B cell (primary cell): ENCODE results near the gene OR11H7.
"Not testable (repeated sequence)": the region's sequence is repeated elsewhere in the genome, so short reads cannot be mapped to it uniquely, and the experiment has no call there.

ENCODE experiments used
- EZH2 ChIP-seq: IDR thresholded peaks from 2 replicates; pipeline ENCODE4 v1.6.1; 2012; ENCODE audit warnings: borderline replicate concordance, low read depth, mild to moderate bottlenecking, moderate library complexity, low read length; ENCODE audit not compliant: insufficient read depth, poor library complexity, severe bottlenecking
- TF ChIP-seq, protein P1 (sequence below): fragments of 200-600 bp; IDR thresholded peaks from one replicate; pipeline ENCODE4 v1.8.0; 2022; ENCODE audit warnings: antibody characterized with exemption, mild to moderate bottlenecking

DNA sequence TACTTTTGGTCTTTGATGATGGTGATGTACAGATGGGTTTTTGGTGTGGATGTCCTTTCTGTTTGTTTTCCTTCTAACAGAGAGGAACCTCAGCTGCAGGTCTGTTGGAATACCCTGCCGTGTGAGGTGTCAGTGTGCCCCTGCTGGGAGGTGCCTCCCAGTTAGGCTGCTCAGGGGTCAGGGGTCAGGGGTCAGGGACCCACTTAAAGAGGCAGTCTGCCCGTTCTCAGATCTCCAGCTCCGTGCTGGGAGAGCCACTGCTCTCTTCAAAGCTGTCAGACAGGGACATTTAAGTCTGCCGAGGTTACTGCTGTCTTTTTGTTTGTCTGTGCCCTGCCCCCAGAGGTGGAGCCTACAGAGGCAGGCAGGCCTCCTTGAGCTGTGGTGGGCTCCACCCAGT is 6.6 kb downstream of the OR11H7 start:
- TF ChIP-seq, protein P1, sequence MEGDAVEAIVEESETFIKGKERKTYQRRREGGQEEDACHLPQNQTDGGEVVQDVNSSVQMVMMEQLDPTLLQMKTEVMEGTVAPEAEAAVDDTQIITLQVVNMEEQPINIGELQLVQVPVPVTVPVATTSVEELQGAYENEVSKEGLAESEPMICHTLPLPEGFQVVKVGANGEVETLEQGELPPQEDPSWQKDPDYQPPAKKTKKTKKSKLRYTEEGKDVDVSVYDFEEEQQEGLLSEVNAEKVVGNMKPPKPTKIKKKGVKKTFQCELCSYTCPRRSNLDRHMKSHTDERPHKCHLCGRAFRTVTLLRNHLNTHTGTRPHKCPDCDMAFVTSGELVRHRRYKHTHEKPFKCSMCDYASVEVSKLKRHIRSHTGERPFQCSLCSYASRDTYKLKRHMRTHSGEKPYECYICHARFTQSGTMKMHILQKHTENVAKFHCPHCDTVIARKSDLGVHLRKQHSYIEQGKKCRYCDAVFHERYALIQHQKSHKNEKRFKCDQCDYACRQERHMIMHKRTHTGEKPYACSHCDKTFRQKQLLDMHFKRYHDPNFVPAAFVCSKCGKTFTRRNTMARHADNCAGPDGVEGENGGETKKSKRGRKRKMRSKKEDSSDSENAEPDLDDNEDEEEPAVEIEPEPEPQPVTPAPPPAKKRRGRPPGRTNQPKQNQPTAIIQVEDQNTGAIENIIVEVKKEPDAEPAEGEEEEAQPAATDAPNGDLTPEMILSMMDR = not testable (repeated sequence)
- TF ChIP-seq EZH2 = not testable (repeated sequence)
